Measurements from ENCODE around the gene MXD4.
"Not testable (repeated sequence)": the region's sequence is repeated elsewhere in the genome, so short reads cannot be mapped to it uniquely, and the experiment has no call there.

Gene MXD4

GRCh38 chr4:2217726-2218125, 44.2 kb downstream of the MXD4 start:
- DNase-seq, result no peak

- no peak for DNase-seq
Measured at GRCh38 chr4:2212831-2213230, 49.1 kb downstream of the MXD4 start.

GRCh38 chr4:2202789-2203188, 59.1 kb downstream of the MXD4 start:
- DNase-seq, result not testable (repeated sequence)
